Kasumi-1 (cell line): ENCODE results near the gene APOL2.
"Not testable (repeated sequence)": the region's sequence is repeated elsewhere in the genome, so short reads cannot be mapped to it uniquely, and the experiment has no call there.

Source experiments
- DNase-seq, 2 experiments: peaks; one replicate each; lab custom pipeline; 2025; lab: John Stamatoyannopoulos, UW

APOL2 gene

DNA sequence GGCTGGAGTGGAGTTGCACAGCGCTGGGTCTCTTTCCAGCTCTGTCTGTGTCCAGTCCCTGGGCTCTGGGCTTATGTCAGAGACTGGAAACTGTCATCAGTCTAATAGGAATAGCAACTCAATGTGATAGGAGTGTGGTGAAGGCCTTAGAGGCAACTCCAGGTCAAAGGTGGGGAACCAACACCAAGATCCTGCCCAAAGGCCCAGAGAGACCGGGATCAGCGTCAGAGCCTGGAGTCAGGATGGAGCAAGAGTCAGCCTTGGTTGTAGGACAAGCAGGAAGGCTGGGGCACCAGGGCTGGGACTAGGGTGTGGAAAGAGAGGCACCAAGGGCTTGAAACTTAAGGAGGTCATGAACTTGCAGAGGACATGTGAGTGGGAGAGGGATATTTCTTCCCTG, 23.0 kb upstream of the APOL2 start:
- DNase-seq: not testable (repeated sequence)

DNA sequence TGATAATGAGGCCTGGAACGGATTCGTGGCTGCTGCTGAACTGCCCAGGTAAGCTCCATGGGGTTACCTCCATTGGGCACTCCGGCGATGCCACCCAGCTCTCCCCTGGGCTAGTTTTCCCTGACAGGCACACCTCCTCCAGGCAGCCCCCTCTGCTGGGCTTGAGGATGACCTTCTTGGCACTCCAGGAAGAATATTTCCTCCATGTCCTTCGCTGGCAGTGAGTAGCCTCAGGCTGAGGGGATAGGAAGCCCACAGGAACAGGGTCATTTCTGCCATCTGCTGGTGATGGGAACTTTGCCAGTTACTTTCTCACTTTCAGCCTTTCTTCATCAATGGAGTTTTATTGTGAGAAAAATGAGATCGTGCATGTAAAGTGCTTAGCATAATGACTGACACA, 22.3 kb upstream of the APOL2 start:
- not testable (repeated sequence) for DNase-seq

DNA sequence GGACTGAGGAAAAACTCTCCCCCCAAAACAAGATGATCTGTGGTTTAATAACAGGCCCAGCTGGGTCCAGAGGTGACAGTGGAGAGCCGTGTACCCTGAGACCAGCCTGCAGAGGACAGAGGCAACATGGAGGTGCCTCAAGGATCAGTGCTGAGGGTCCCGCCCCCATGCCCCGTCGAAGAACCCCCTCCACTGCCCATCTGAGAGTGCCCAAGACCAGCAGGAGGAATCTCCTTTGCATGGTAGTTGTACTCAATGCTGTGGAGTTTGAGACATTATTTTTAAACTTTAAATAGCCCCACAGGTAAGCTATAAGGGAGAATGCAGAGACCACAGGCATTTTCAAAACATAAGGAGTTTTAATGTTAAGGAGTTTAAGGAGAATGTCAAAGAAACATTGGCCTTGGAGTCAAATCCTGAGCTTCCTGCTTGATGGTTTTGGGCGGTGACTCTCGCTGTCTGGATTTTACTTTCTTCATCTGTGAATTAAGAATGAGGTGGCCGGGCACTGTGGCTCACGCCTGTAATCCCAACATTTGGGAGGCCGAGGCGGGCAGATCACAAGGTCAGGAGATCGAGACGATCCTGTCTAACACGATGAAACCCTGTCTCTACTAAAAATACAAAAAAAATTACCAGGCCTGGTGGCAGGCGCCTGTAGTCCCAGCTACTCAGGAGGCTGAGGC, 20.4 kb upstream of the APOL2 start:
- DNase-seq: no peak

GRCh38 chr22:36258701-36259614, 19.6 kb upstream of the APOL2 start:
- no peak for DNase-seq

DNA sequence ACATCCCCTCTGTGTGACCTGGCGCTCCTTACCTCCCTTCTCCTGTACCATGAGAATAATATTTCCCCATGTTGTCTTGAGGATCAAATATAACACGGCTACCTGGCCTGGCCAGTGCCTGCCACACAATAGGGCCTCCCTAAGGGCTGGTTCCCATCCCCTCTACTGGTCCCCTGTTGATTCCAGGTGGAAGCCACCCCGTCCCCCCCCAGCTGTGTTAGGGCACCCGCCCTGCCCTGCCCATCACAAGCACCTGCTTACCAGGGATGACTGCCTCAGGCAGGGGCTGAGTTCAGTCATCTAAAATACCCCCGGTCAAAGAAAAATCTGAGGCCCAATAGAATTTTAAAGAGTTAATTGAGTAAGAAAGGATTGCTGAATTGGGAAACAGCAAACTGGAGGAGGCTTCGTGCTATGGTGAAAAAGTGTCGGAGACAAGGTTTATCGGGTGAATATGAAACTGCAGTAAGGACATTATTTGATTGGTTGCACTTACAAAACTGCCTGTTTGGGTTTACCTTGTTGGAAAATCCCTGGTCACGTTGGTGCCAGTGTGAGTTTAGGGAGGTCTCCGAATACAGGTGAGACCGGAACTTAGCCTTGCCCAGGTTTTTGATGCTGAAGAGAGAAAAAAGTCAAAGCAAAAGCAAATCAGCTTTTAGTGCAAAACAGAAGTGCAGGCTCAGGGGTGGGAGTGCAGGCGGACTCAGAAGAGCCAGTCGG, 18.8 kb upstream of the APOL2 start:
- no peak for DNase-seq

- DNase-seq: no peak
Observed at GRCh38 chr22:36257308-36257707, 18.0 kb upstream of the APOL2 start.

DNA sequence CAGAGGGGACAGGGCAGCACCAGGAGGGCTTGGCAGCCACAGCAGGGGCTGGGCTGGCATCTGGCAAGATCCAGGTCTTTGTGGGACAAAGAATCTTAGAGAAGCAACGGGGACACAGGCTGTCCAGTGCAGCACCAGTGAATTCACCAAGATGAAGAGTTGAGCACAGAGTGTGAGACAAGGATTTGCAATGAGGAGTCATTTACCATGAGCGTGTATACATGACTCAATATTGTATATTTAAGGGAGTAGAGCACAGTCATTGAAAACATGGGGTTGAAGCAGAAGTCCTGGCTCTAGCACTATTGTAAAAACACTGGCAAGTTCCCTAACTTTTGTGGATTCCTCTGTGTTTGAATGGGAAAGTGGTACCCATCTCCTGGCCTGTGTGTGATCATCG, 17.2 kb upstream of the APOL2 start:
- DNase-seq: no peak

DNA sequence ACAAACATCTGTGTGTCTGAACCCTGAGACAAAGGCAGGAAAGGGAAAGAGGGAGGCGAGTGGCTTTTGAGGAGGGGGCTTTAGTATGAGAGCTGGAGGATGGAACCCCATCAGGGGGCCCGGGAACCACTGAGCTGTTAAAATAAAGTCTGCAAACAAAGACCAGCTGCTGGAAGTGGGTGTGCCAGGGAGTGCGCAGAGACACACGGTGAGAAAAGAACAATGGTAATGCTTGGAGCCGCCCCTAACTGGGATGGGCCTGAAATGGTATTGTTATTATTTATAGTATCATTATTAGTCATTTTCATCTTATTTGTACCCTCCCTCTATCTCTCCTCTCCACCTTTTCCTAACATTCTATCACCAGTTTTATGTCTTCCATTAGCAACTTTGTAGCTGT, 16.2 kb upstream of the APOL2 start:
- not testable (repeated sequence) for DNase-seq

GRCh38 chr22:36253523-36254490, 14.5 kb upstream of the APOL2 start:
- DNase-seq: no peak

GRCh38 chr22:36252754-36253522, 13.6 kb upstream of the APOL2 start, which contains the start of gene APOL1:
APOL1 (plus strand) TSS chr22:36253133; CDS start chr22:36254956, 1,823 bp downstream.
- DNase-seq: no peak

- not testable (repeated sequence) for DNase-seq
Observed at GRCh38 chr22:36251979-36252608, 12.8 kb upstream of the APOL2 start.

DNA sequence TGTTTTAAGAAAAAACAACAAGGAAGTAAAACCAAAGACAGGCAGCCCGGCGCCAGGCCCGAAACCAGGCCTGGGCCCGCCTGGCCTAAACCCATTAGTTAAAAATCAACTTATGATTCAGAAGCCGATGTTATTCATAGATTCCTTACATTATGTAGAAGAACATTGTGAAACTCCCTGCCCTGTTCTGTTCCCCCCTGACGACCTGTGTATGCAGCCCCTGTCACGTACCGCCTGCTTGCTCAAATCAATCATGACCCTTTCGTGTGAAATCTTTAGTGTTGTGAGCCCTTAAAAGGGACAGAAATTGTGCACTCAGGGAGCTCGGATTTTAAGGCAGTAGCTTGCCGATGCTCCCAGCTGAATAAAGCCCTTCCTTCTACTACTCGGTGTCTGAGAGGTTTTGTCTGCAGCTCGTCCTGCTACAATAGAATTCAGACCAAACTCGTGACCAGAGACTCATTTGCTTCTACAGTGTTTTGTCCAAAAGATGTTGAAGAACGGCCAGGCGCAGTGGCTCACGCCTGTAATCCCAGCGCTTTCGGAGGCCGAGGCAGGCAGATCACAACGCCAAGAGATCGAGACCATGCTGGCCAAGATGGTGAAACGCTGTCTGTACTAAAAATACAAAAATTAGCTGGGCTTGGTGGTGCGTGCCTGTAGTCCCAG, 11.1 kb upstream of the APOL2 start:
- not testable (repeated sequence) for DNase-seq

DNA sequence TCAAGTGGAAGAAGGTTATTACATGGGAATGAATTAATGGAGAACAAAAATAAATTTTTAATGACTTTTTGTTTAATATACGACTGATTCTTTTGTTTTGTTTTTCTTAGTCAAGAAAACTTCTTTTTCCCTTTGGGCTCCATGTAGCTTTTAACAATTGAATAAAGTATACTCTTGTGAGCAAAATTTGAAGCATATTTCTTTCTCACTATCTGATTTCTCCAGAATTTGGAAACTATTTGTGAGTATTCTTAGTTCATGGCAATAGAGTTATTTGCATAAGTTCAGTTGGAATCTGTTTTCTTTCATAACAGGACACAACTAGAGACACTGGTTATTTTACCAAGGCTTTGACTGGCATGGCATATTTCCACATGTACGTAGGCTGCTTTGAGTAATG, 9.8 kb upstream of the APOL2 start:
- no peak for DNase-seq

GRCh38 chr22:36247955-36248354, 8.6 kb upstream of the APOL2 start:
- no peak for DNase-seq

GRCh38 chr22:36246718-36247117, 7.4 kb upstream of the APOL2 start:
- no peak for DNase-seq

DNA sequence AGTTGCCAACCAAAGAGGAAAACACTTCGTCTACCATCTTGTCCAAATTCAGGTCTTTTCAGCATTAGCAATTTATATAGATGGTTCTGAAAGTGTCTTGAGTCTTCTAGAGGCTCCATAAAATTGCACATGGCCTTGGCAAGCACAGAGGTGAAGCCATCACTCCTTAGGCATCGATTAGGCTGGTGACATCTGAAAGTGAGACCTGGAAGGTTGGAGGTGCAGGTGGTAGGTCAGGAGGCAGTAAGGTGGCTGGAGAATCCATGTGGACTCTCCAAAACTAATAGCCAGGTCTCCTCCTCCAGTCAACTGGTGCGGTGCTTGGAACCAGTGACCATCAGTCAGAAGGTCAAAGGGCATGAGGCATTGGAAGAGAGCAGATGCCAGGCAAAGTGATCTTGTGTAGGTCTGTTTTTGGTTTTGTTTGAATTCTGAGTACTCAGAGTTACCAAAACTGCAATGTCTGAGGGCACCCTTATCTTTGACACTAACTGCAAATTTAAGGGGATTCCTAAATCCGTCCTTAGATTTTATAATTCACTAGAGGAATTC, 6.6 kb upstream of the APOL2 start:
- DNase-seq: no peak

DNA sequence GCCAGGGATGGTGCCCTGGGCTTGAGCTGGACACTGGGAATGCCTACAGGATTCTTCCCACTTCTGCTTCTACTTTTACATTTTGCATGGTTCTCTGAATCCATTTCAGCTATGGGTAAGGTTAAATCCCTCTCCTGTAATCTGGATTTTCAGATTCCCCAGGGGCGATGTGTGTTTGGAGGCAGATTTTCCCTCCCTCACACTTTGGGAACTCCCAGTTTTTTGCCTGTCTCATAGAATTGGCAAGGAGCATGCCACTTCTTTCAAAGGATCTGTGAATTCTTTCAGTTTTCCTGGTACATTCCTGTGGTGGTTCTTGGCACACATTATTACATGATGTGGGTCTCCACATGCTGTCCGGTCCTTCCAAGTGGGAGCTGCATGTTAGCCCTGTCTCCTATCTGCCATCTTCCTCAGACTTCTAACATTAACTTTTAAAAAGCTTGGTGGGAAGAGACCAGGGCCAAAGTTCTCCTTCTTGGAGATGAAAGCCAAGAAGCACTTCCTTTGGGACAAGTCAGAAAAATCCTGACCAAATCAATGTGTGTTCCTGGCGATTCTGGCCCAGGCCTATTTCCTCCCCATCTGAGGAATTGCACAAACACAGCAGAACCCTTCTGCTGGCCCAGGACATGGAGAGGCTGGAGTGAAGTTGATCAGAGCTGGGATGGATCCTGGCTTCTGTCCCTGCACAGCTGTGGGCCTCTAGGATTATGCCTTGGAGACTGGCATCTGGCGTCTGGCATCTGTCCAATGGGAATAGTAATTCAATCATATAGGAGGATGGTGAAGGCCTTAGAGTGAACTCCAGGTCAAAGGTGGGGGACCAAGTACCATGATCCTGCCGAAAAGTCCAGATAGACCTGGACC, 5.4 kb upstream of the APOL2 start:
- no peak for DNase-seq

DNA sequence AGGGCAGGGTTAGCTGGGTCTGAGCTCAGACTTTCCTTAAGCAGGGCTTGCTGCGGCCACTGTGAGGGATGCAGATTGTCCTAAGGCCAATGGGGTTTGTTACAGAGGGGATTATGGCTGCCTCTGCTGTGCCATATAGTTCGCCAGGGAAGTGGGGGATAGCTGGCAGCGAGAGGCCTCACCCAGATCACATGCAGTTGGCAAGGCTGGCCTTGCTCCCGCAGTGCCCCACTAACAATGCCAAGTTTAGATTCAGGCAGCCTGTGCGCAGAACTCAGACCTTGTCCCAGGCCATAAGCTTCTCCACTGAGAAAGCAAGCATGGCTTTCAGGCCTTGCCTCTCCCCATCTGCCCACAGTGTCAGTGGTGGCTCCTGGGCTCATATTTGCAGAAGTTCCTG, 4.7 kb upstream of the APOL2 start:
- no peak for DNase-seq

DNA sequence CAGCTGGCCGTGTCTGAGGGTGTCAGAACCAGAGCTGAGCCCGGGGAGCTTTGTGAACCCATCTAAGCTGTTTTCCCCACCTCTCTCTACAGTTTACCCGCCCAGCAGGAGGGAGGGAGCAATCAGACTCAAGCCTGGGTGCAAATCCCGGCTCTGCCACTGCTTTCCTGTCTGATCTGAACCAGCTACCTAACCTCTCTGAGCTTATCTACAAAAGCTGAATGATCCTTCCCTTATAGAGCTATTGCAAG, 252 bp downstream of the APOL2 start:
- DNase-seq: no peak
